SK-N-MC (cell line): ENCODE data around the gene WAC.
"Not testable (repeated sequence)": the region's sequence is repeated elsewhere in the genome, so short reads cannot be mapped to it uniquely, and the experiment has no call there.

Experiments used
- DNase-seq: peaks from one replicate; pipeline ENCODE4 v3.0.0-alpha.2; 2011; ENCODE audit warnings: low read depth, low spot score
- H3K27ac ChIP-seq: fragments of 200-600 bp; sonication (generic); 2 replicates; pipeline ENCODE4 v1.5.1; 2016; ENCODE audit warnings: mixed run types
- H3K36me3 ChIP-seq: fragments of 200-600 bp; sonication (generic); 2 replicates; pipeline ENCODE4 v1.6.1; 2017; ENCODE audit warnings: antibody characterized with exemption, low read length, mixed read lengths; ENCODE audit not compliant: insufficient read depth
- H3K4me3 ChIP-seq: fragments of 200-600 bp; sonication (generic); 2 replicates; pipeline ENCODE4 v1.5.1; 2016
- H3K9ac ChIP-seq: fragments of 200-600 bp; sonication (generic); 2 replicates; pipeline ENCODE4 v1.8.0; 2017; ENCODE audit warnings: mixed run types, mixed read lengths; ENCODE audit not compliant: insufficient read length
- H3K9me3 ChIP-seq: fragments of 200-600 bp; sonication (generic); 2 replicates; pipeline ENCODE4 v1.6.1; 2017; ENCODE audit warnings: low read depth, mild to moderate bottlenecking, antibody characterized with exemption, low read length, moderate library complexity, mixed read lengths
- EZH2 ChIP-seq: fragments of 200-600 bp; sonication (generic); IDR thresholded peaks from one replicate; pipeline ENCODE4 v1.6.1; 2017; ENCODE audit warnings: antibody characterized with exemption
- FOXP2 ChIP-seq: optimal IDR thresholded peaks from 2 replicates; pipeline ENCODE3; 2011; ENCODE audit warnings: mild to moderate bottlenecking, moderate library complexity; ENCODE audit not compliant: insufficient read depth; ENCODE audit errors: extremely low read length, control extremely low read depth
- POLR2AphosphoS5 ChIP-seq: IDR thresholded peaks from 2 replicates; pipeline ENCODE4 v1.6.1; 2012; ENCODE audit warnings: mild to moderate bottlenecking, low read depth, low read length, borderline replicate concordance

The WAC gene

GRCh38 chr10:28532337-28533185 lies at the start of gene WAC:
WAC (plus strand) TSS chr10:28533118; CDS start chr10:28533580, 462 bp downstream.
- peak within 1 kb of the TSS; percentile 95 for H3K4me3 ChIP-seq
- H3K9ac ChIP-seq: peak within 1 kb of the TSS; percentile 99
- H3K27ac ChIP-seq: peak within 1 kb of the TSS; percentile 97
- no peak for DNase-seq
- no peaks in the 10 kb centered on the region for H3K9me3 ChIP-seq
- no peak for TF ChIP-seq FOXP2
- TF ChIP-seq POLR2AphosphoS5: peak; percentile 87; the same call in 1 of the 2 replicates
- peaks cover 37% of the 10 kb centered on the region for H3K36me3 ChIP-seq

- TF ChIP-seq POLR2AphosphoS5 (no peak), EZH2 (no peak), FOXP2 (no peak)
- Histone ChIP-seq H3K4me3 (no peak overlapping the region), H3K9me3 (no peaks in the 10 kb centered on the region), H3K27ac (no peak overlapping the region), H3K9ac (no peak overlapping the region), H3K36me3 (no peaks in the 10 kb centered on the region)
- DNase-seq: no peak
Measured at GRCh38 chr10:28489206-28489605, 43.7 kb upstream of the WAC start.

- not testable (repeated sequence) for H3K36me3 ChIP-seq, H3K9ac ChIP-seq, H3K4me3 ChIP-seq, DNase-seq, H3K27ac ChIP-seq, H3K9me3 ChIP-seq
Measured at GRCh38 chr10:28490256-28490865, 42.6 kb upstream of the WAC start.

- DNase-seq: no peak
- no peak; the same call in 1 of the 2 replicates for TF ChIP-seq POLR2AphosphoS5
- no peak for TF ChIP-seq EZH2
- no peak for TF ChIP-seq FOXP2
Measured at GRCh38 chr10:28492116-28492920, 40.6 kb upstream of the WAC start.

GRCh38 chr10:28494420-28494819 lies 38.5 kb upstream of the WAC start:
- no peak for DNase-seq
- TF ChIP-seq POLR2AphosphoS5 (no peak), FOXP2 (no peak)
- no peaks in the 10 kb centered on the region for H3K36me3 ChIP-seq
- H3K27ac ChIP-seq: peak overlapping the region; percentile 50; the same call in 1 of the 2 replicates
- H3K4me3 ChIP-seq: no peak overlapping the region
- H3K9me3 ChIP-seq: no peaks in the 10 kb centered on the region
- no peak overlapping the region for H3K9ac ChIP-seq

More at GRCh38 chr10:28492116-28492920, 40.6 kb upstream of the WAC start:
- peak overlapping the region; percentile 26 for H3K9ac ChIP-seq
- peak overlapping the region; percentile 28; the same call in 1 of the 2 replicates for H3K4me3 ChIP-seq
- no peaks in the 10 kb centered on the region for H3K36me3 ChIP-seq
- H3K9me3 ChIP-seq: no peaks in the 10 kb centered on the region
- H3K27ac ChIP-seq: peak overlapping the region; percentile 87

GRCh38 chr10:28495084-28495483 lies 37.8 kb upstream of the WAC start:
- Histone ChIP-seq H3K27ac (peak overlapping the region; percentile 50; the same call in 1 of the 2 replicates), H3K9ac (no peak overlapping the region), H3K36me3 (no peaks in the 10 kb centered on the region), H3K4me3 (no peak overlapping the region), H3K9me3 (no peaks in the 10 kb centered on the region)
- DNase-seq: no peak
- no peak for TF ChIP-seq FOXP2
- TF ChIP-seq EZH2: no peak
- TF ChIP-seq POLR2AphosphoS5: no peak

- no peak for DNase-seq
- Histone ChIP-seq H3K27ac (no peak overlapping the region; the same call in 1 of the 2 replicates), H3K9me3 (no peaks in the 10 kb centered on the region), H3K4me3 (no peak overlapping the region), H3K9ac (no peak overlapping the region), H3K36me3 (no peaks in the 10 kb centered on the region)
- TF ChIP-seq POLR2AphosphoS5 (no peak), EZH2 (no peak), FOXP2 (no peak)
Measured at GRCh38 chr10:28496017-28496416, 36.9 kb upstream of the WAC start.

- no peak overlapping the region for H3K4me3 ChIP-seq
- TF ChIP-seq EZH2 (no peak), FOXP2 (no peak)
- DNase-seq: no peak
- no peak overlapping the region for H3K9ac ChIP-seq
- no peaks in the 10 kb centered on the region for H3K9me3 ChIP-seq
- H3K27ac ChIP-seq: no peak overlapping the region
- no peaks in the 10 kb centered on the region for H3K36me3 ChIP-seq
Measured at GRCh38 chr10:28496481-28496961, 36.4 kb upstream of the WAC start.
